Activated T-cell treated with anti-CD3 and anti-CD28 coated beads, Interleukin-2, amount 50 U/mL, for 48 hours (primary cell): ENCODE measurements around the gene GBA2.
A peak's percentile ranks its signal among the peaks of the same experiment; 100 is the strongest.

ENCODE experiments used
- DNase-seq, 2 experiments: peaks; one replicate each; pipeline ENCODE4 v3.0.0-alpha.2; 2020

GBA2 gene

DNA sequence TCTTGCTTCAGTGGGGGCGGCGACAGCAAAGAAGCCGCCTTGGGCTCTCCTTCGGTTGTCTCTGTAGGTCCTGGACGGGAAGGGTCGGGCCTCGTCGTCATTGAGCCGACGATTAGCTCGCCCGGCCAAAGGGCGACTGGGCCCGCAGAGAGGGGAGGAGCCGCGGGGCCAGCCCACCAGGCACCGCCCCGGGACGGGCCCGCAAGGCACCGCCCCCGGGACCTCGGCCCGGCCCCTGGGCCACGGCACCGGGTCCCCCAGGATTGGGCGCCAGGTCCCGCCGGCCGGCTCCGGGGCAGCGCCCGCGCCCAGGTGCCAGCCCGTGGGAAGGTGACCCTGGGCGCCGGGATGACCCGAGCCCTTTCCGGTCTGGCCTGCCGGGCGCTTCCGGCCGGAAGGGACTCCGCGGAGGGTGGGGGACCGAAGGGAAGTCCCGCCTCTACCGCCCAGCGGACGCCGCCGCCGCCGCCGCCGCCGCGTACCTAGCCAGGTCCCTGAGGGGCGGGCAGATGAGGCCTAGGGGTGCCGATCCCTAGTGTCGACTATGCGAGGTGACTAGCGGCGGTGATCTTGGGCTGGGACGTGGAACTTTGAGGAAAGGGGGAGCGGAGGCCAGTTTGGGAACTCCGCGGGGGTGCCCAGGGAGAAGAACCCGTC lies at the start of gene GBA2, which contains the start of gene RGP1:
Gene GBA2 (minus strand): TSS at position 371 of the 657 bp plus-strand sequence. CDS start 524 bp downstream, outside the sequence.
Gene RGP1 (plus strand): TSS at position 430 of the 657 bp plus-strand sequence. CDS start 469 bp downstream, outside the sequence.
- peak; percentile 79 to 86 for DNase-seq

DNA sequence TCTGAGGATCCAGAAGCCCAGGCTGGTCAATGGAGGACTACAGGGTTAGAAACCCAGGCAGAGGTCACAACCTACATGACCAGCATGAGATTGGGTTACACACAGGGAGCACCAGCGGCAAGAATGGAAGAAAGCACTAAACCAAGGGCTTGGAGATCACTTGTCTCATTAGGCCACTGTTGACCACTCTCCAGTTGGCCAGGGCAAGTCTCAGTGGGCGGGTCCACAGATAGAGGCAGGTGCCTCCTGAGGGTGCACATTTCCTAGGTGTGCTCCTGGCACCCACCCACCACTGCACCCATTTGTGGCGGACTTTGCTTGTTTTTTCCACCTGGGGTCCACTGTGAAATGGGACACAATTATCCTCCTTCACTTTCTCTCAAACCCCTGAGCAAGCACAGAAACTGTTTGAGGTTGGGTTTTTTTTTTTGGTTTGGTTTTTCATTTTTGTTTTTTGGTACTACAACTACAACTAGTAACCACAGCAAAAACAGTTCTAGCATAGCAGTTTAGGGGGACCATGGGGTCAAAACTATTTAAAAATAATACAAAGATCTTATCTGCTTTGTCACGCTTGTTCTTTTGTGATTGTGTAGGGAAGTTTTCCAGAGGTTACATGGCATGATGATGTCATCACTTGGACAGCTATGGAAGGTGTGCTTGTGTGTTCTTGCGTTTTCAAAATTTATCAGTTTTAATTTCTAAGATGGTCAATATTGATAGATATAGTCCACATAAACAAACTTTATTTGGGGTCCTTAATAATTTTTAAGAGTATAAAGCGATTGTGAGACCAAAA lies 48.5 kb upstream of the GBA2 start:
- no peak for DNase-seq

DNA sequence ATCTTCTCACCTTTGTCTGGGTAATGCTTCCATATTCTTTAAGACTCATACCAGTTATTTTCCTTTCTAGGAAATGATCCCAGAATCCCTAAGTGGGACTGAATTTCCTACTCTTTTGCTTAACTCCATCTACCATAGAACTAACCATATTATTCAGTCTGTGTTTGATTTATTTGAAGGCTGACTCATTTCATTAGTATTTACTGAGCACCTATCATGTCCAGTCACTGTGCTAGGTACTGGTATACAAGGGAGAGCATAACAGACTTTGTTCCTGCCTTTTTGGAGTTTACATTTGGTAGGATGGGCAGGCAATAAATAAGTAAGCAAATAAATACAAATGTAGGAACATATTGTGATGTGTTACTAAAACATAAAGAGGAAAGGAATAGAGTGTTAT lies 46.7 kb upstream of the GBA2 start:
- DNase-seq = no peak

DNA sequence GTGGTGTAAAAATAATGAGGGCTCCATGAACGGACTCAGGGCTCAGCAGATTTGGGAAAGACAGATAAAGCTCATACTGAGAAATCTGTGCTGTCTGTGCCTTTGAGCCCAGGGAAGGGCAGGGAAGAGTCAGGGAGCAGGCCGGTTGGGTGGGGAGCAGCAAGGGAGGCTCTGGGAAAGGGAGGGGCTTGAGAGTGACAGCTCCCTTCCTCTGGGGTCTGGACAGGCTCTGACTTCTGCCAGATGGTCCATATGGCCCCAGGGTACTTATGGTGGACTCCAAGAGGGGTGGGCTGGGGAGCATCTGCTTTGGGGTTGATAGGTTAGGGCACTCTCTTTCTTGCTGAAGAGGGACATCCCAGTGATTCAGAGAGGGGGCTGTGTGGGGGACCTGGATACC lies 44.4 kb upstream of the GBA2 start:
- no peak for DNase-seq

DNA sequence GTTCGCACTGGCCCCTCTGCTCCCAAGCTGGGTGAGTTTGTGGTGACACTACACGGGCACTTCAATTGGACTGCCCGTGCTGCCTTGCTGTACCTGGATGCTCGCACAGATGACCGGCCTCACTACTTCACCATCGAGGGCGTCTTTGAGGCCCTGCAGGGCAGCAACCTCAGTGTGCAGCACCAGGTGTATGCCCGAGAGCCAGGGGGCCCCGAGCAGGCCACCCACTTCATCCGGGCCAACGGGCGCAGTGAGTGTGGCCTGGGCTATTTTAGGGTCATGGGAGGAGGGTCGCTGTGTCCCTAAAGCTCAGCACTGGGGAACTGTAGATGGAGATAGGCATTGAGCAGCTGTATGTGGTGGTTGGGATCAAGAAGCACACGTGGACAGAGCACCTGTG lies 43.8 kb upstream of the GBA2 start:
- DNase-seq = no peak

DNA sequence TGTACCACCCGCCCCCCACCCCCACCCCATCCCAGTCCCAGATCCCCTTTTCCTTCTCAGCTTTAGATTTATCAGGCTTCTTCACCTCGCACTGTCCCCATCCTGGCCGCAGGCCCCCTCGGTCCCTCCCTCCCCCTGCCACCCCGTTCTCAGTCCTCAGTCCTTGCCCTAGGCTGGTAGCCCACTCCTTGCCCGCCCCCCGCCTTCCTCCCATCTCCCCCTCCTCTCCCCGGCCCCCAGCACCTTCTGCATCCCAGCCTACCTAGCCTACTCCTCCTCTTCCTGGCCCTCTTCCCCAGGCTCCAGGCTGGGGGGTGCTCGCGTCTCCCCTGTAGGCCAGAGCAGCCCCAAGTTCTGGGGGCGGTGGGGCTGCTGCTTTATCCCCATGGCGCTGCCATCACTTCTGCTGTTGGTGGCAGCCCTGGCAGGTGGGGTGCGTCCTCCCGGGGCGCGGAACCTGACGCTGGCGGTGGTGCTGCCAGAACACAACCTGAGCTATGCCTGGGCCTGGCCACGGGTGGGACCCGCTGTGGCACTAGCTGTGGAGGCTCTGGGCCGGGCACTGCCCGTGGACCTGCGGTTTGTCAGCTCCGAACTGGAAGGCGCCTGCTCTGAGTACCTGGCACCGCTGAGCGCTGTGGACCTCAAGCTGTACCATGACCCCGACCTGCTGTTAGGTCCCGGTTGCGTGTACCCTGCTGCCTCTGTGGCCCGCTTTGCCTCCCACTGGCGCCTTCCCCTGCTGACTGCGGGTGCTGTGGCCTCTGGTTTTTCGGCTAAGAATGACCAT lies 43.2 kb upstream of the GBA2 start:
- no peak for DNase-seq

DNA sequence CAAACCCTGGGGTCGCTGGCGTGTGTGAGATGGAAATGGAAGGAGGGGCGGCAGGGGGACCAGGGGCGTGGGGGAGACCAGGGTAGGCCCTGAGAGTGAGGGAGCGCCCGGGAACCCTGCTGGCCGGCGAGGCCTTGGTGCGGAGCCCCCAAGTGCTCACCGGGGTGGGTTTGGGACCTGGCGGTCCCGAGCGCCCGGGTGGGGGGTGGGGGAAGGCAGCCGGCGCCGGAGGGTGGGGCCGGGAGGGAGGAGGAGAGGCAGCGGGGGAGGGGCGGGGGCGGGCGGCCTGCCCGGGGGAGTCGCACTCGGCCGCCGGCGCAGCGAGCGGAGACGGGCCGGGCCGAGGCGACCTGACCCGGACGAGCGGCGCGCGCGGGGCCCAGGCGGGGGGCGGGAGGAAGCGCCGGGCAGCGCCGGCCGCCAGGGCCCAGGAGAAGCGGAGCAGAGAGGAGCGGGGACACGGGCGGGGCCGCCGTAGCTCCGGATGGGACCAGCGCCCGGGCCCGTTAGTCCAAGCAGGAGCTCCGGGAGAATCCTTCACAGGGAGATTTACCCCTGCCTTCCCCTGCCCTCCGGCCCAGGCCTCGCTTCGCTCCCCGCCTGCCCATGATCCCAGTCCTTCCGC lies 42.4 kb upstream of the GBA2 start, which contains the start of gene NPR2:
Gene NPR2 (plus strand): TSS at position 295 of the 625 bp plus-strand sequence. CDS start 818 bp downstream, outside the sequence.
- no peak for DNase-seq

DNA sequence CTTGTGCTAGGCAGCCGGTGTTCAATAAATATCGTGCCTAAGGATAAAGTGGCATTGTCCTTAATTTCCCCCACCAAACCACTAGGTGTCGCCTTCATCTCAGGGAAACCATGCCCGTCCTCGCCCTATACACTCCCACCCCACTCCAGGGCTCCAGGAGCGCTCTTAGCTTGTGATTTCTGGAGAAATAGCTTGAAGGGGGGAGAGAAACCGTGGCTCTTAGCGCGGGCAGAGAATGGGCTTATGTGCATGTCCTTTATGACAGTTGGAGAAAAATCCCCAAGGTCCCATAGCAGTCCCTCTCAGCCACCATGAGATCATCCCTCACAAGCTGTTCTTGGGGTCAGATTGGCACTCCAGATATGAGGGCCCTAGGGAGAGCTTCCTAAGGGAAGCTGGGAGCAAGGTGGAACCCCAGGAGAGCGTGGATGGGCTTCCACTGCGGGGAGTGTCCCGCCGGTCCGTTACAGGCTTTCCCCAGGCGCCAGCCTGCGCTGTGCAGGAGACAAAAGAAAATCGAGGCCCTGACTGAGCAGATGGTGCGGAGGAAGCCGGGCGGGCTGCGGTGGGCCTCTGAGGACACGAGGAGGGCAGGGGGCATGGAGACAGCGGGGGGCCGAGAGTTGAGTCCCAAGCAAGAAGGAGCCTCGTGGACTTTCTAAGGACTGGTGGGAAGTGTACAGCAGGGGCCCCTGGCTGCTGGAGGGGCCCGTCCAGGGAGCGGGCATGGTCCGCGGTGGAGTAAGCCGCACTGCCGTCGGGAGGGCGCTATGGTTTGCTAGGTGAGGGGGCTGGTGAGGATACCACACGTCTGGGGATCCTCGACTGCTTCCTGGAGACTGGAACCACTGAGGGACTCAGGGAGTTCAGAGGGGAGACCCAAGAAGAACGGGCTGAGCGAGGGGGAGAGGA lies 41.6 kb upstream of the GBA2 start:
- peak; percentile 57 to 60 for DNase-seq

DNA sequence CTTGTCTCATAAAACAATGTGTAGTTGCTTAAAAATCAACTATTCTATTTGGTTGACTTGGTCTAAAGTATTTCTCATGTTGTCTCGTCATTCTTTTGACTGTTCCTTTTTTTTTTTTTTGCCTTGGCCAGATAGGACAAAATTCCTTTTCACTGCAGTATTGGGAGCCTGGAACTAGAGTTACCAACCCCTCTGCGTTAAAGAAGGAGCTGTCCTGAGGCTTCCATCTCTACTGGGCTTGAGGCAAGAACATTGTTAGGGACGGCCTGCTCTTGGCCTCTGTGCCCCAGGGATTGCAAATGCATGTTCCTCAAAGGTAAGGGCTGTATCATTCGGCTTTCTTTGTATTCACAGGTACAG lies 41.0 kb upstream of the GBA2 start:
- no peak for DNase-seq

DNA sequence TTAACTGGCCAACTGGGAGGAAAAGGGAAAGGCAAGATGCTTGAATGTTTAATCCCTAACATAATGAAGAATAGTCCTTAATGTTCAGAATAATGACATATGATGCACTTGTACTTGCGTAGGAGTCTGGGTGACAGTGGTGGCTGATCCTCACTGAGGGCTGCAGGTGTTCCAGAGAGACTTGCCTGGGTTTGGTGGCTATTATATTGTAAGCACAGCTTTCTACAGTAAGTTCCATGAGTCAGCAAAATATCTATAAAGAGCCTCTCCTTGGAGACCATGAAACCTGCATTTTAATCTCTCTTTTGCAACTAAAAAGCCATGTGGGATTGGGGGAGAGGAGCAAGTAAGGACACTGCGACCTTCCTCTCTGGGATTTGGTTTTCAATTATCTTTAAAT lies 40.5 kb upstream of the GBA2 start:
- DNase-seq = no peak

DNA sequence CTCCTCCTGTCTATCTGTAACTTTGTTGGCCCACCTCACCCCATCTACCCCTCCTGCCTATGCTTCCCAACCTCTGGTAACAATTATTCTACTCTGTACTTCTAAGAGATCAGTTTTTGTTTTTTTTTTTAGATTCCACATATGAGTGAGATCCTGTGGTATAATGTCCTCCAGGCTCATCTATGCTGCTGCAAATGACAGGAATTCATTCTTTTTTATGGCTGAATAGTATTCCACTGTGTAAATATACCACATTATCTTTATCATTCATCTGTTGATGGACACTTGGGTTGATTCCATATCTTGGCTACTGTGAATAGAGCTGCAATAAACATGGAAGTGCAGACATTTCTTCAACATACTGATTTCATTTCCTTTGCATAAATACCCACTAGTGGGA lies 34.4 kb upstream of the GBA2 start:
- no peak for DNase-seq

DNA sequence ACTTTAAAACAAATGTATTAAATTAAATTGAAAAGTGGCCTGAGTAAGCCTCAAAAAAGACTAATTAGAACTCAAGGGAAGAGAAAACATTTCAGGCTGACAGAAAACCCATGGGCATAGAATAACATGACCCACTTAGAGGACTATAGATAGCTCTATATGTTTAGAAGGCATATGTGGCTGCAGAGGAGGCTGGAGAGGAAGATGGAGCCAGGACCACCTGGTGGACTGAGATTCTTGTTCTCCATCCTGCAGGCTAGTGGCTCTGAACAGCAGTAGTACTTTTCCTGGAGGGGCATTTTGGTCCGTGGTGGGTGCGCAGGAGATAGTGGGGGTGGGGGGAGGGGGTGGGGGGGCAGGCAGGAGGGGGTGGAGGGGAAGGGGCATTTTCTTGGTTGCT lies 32.0 kb upstream of the GBA2 start:
- no peak for DNase-seq

DNA sequence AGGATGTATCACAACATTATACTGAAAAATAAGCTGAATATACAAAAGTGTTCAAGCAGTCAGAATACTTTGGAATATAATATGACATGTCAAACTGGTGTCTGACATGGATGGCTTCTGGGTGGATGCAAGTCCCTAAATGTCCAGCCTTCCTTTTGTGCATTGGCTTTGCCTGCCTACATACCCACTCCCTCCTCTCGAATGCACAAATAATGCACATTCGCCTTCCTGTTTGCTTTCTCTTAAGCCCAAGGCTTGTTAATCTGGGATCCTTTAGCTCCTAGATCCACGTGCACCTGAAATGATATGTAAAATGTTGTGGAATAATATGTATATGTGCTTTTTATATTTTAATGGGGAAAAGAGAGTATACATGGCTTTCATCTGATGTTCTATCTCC lies 29.5 kb upstream of the GBA2 start:
- DNase-seq = no peak

DNA sequence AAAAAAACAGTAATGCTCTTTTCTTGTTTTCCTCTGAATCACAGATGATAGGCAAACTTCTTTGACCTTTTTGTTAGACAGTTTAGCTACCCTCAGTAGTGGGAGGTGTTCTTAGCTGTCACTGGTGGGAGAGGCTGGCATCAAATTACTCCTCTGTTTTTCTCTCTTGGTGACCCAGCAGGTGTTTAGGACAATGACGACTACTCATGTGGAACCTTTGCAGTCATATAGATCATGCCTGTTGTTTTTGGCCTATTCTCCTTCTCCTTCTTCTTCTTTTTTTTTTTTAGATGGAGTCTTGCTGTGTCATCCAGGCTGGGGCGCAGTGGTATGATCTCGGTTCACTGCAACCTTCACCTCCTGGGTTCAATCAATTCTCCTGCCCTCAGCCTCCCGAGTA lies 27.0 kb upstream of the GBA2 start:
- DNase-seq = no peak

DNA sequence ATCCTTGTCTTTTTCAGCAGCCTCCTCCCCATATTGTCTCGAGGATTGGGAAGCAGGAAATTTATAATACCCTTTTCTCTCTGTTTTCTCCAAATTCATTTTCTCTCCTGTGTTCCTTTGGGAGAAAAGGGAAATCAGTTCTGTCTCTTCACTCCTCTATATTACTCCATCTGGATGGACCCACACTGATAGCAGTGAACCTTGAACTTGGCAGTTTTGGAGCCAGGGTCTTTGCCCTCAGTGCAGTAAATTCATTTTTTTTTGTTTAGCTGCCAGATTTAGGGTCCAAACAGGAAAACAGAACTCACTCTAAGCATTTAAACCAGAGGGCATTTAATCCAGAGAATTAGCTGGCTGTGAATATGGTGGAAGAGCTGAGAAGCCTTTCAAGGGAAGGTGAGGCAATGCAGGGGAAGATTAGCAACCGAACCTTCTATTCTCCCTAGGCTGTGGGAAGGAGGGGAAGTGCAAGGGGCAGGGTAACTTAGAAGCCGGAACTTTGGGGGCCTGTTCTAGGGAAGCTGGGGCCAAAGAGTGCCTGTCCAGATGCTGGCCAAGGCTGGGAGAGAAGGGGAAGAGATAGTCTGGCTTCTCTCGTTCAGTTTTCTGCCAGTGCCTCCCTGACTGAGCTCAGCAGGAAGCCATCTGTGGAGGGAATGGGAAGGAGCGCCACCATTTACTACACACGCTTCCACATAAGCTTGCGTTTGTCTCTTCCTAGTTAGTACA lies 26.0 kb upstream of the GBA2 start:
- DNase-seq = no peak

DNA sequence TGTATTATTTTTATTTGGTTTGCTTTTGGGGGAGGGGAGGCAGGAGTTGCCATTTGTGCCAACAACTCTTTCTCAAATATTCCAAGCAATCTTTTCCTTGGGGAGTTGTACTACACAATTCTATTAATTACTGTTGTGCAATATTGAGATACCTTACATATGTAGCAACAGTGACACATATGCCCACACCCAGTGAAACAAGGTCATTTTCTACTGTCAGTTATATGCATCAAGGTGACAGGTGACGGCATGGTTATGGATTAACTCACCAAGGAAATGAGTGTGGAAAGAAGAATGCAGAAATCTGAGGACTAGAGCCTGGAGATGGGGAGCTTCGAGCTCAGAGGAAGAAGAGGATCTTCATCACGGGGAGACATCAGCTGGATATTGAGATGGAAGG lies 22.9 kb upstream of the GBA2 start:
- DNase-seq = no peak

DNA sequence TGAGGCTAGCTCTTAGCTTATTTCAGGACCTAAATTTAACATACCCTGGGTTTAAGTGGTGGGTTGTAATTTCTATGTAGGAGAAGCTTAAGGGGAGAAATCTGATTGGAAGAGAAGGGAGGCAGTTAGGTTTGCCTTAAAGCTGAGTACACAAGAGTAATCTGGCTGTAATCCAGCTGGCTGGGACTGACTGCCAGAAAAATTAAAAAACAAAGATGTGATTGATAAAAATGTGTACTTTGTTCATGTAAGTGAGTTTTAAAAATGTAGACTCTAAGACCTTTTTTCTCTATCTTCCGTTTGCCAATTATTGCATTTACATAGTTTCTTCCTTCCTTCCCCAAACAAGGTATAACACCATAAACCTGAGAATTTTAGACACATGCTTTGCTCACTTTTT lies 22.5 kb upstream of the GBA2 start:
- no peak for DNase-seq

DNA sequence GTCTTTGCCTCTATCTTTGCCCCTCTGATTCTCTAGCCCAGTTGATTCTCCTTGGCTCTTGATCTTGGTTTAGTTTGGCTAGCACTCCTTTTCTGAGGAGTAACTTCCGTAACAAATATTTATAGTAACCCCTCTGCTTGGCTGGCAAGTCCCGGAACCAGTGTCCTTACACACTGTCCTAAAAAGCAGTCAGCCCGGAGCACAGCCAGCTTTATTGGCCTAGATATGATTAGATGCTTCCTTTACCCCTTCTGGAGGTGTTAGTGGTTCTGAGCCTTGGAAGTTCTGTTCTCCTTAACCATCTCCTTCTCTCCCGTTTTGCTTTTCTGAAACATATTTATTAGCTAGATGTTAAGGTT lies 22.0 kb upstream of the GBA2 start:
- no peak for DNase-seq

DNA sequence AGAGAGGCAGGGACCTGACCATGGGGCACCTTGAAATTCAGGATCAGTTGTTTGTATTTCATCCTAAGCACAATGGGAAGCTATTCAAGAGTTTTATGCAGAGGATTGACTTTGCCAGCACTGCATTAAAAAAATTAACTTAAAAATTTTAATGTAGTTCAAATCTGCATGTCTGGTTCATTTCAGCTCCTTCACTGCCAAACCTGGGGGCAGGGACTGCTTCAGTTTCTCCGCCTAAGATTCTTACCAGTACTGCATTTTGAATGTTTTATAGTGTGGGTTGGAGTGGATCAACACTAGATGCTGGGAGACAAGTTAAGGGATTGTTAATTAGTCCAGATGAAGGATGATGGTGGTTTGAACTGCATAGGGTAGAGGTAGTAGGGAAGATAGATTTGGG lies 20.7 kb upstream of the GBA2 start:
- DNase-seq = no peak

DNA sequence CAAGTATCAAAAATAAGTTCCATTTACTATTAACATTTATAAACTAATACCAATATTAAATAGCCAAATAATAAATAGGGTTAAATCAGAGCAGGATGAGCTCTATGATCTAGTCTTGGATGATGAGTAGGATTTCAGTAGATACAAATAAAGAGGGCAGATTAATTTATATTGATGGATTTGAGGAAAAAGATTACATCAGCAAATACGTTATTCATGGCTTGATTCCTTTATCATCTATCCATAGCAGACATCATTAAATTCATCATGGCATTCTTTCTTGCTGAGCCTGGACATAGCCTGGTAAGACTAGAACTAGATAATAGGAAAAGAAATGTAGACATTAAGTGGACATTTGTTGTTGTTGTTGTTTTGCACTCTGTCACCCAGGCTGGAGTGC lies 18.4 kb upstream of the GBA2 start:
- no peak for DNase-seq

DNA sequence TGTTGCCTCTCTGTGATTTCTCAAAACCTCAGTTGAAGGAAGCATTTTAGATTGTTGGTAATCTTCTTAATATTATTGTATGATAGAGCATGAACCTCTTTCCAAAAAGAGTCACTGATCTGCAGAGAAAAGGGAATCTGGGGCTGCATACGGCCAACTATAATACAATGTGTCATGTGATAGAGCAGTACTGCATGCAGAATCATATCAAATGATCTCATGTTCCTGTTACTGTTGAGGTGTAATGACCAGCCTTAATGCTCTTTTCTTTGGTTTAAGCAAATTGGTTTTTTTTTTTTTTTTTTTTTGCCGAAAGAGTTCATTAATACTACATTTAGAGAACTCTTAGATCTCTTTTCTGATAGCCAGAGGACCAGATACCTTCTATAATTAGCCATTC lies 18.0 kb upstream of the GBA2 start:
- DNase-seq = no peak
